ENCODE data around the gene SLIT3. TPM values are rescaled to one million over a fixed set of nuclear protein-coding genes. Genes with fewer than 3 reads are reported as not detected.

Gene SLIT3
- total and polyA plus RNA-seq, 2 experiments from 2014 or later, result 58.4 to 96.7 TPM

GRCh38 chr5:168792678-168793077 is 508.3 kb downstream of the SLIT3 start:
- Histone ChIP-seq H3K79me2 (no peaks in the 10 kb centered on the region), H3K4me2 (no peak overlapping the region), H3K4me1 (ENCODE audit: insufficient read depth) (peaks cover 18% of the 10 kb centered on the region), H3K9me3 (ENCODE audit: low read depth) (no peaks in the 10 kb centered on the region), H3K4me3 (no peak overlapping the region), H4K20me1 (ENCODE audit: insufficient read depth, poor library complexity, severe bottlenecking) (no peaks in the 10 kb centered on the region), H3K27ac (no peak overlapping the region), H2AFZ (no peak overlapping the region), H3K27me3 (no peaks in the 10 kb centered on the region), H3K9me2 (replicated peaks; ENCODE audit: insufficient read depth) (no peaks in the 10 kb centered on the region), H3K36me3 (replicated peaks; ENCODE audit: insufficient read depth, low read depth) (no peaks in the 10 kb centered on the region)
- DNase-seq (ENCODE audit: low spot score), result no peak
- TF ChIP-seq EZH2phosphoT487 (IDR thresholded peaks at IDR 0.05; ENCODE audit: low read depth, severe bottlenecking, unreplicated experiment), result no peak
- TF ChIP-seq EZH2 (IDR thresholded peaks at IDR 0.05; ENCODE audit: borderline replicate concordance), result no peak
- no peak for TF ChIP-seq CTCF (IDR thresholded peaks at IDR 0.05; ENCODE audit: poor library complexity)
- 96% methylated on average over 2 of the region's 2 CpGs for WGBS (ENCODE audit: low lambda C conversion rate, missing lambda C conversion rate)

GRCh38 chr5:168790671-168791250 is 510.2 kb downstream of the SLIT3 start:
- DNase-seq (ENCODE audit: low spot score), result peak; percentile 44
- no peaks in the 10 kb centered on the region for H3K27me3 ChIP-seq
- peaks cover 18% of the 10 kb centered on the region for H3K4me1 ChIP-seq (ENCODE audit: insufficient read depth)
- no peaks in the 10 kb centered on the region for H3K36me3 ChIP-seq (replicated peaks; ENCODE audit: insufficient read depth, low read depth)
- no peak overlapping the region for H2AFZ ChIP-seq
- peak overlapping the region; percentile 29 for H3K4me2 ChIP-seq
- WGBS (ENCODE audit: low lambda C conversion rate, missing lambda C conversion rate), result 47% methylated on average over 13 of the region's 13 CpGs
- TF ChIP-seq EZH2phosphoT487 (IDR thresholded peaks at IDR 0.05; ENCODE audit: low read depth, severe bottlenecking, unreplicated experiment) (no peak), CTCF (IDR thresholded peaks at IDR 0.05; ENCODE audit: poor library complexity) (no peak), EZH2 (IDR thresholded peaks at IDR 0.05; ENCODE audit: borderline replicate concordance) (no peak)
- H4K20me1 ChIP-seq (ENCODE audit: insufficient read depth, poor library complexity, severe bottlenecking), result no peaks in the 10 kb centered on the region
- H3K27ac ChIP-seq, result peak overlapping the region; percentile 59
- H3K79me2 ChIP-seq, result no peaks in the 10 kb centered on the region
- no peaks in the 10 kb centered on the region for H3K9me3 ChIP-seq (ENCODE audit: low read depth)
- no peaks in the 10 kb centered on the region for H3K9me2 ChIP-seq (replicated peaks; ENCODE audit: insufficient read depth)
- no peak overlapping the region for H3K4me3 ChIP-seq

GRCh38 chr5:168790002-168790635 is 510.8 kb downstream of the SLIT3 start:
- Histone ChIP-seq H3K4me1 (ENCODE audit: insufficient read depth) (peaks cover 18% of the 10 kb centered on the region), H3K27ac (peak overlapping the region; percentile 59), H3K9me2 (replicated peaks; ENCODE audit: insufficient read depth) (no peaks in the 10 kb centered on the region), H2AFZ (no peak overlapping the region), H3K36me3 (replicated peaks; ENCODE audit: insufficient read depth, low read depth) (no peaks in the 10 kb centered on the region), H3K9me3 (ENCODE audit: low read depth) (no peaks in the 10 kb centered on the region), H4K20me1 (ENCODE audit: insufficient read depth, poor library complexity, severe bottlenecking) (no peaks in the 10 kb centered on the region), H3K27me3 (no peaks in the 10 kb centered on the region), H3K4me2 (no peak overlapping the region), H3K4me3 (no peak overlapping the region), H3K79me2 (no peaks in the 10 kb centered on the region)
- no peak for DNase-seq (ENCODE audit: low spot score)
- TF ChIP-seq EZH2 (IDR thresholded peaks at IDR 0.05; ENCODE audit: borderline replicate concordance) (no peak), CTCF (IDR thresholded peaks at IDR 0.05; ENCODE audit: poor library complexity) (no peak), EZH2phosphoT487 (IDR thresholded peaks at IDR 0.05; ENCODE audit: low read depth, severe bottlenecking, unreplicated experiment) (no peak)
- WGBS (ENCODE audit: low lambda C conversion rate, missing lambda C conversion rate), result 68% methylated on average over 5 of the region's 5 CpGs
